ENCODE measurements around the gene PCDHGA10. TPM values are rescaled to one million over a fixed set of nuclear protein-coding genes. Genes with fewer than 3 reads are reported as not detected.
"Not testable (repeated sequence)": the region's sequence is repeated elsewhere in the genome, so short reads cannot be mapped to it uniquely, and the experiment has no call there.

Gene PCDHGA10
- total and polyA plus RNA-seq, 4 donors: 0.89 to 12.9 (median 3.3) TPM

DNA sequence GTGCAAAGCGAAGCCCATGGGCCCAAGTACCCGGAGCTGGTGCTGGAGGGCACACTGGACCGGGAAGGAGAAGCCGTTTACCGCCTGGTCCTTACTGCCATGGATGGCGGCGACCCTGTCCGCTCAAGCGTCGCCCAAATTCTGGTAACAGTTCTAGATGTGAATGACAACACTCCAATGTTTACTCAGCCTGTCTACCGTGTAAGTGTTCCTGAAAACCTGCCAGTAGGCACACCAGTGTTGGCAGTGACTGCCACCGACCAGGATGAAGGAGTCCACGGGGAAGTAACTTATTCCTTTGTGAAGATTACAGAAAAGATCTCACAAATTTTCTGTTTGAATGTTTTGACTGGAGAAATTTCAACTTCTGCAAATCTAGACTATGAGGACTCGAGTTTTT is 38.2 kb upstream of the PCDHGA10 start:
- Histone ChIP-seq H3K9me3 (ENCODE audit: control insufficient read depth in 4 of 4, insufficient read depth in 3 of 4, low read length in 3 of 4) (peaks cover 4 to 62% (median 31%) of the 10 kb centered on the region in 4 donors), H3K36me3 (ENCODE audit: control insufficient read depth in 4 of 4, insufficient read depth in 4 of 4, low read length in 4 of 4) (peaks cover 0 to 9% (median 0%) of the 10 kb centered on the region in 4 donors), H3K27me3 (ENCODE audit: control insufficient read depth in 3 of 3, insufficient read depth in 3 of 3, low read length in 2 of 3) (peaks cover 0 to 3% (median 0%) of the 10 kb centered on the region in 3 donors), H3K4me3 (peak overlapping the region; percentile 5), H3K9ac (ENCODE audit: insufficient read depth in 1 of 2, low read length in 2 of 2) (no peak overlapping the region), H3K4me1 (ENCODE audit: control insufficient read depth in 5 of 5, insufficient read depth in 5 of 5, low read length in 5 of 5) (no peaks in the 10 kb centered on the region), H3K27ac (ENCODE audit: low read depth in 1 of 2, low read length in 1 of 2) (no peak overlapping the region)
- 54 to 64% methylated on average over 14 of the region's 14 CpGs for WGBS, 2 donors
- TF ChIP-seq, protein P1, sequence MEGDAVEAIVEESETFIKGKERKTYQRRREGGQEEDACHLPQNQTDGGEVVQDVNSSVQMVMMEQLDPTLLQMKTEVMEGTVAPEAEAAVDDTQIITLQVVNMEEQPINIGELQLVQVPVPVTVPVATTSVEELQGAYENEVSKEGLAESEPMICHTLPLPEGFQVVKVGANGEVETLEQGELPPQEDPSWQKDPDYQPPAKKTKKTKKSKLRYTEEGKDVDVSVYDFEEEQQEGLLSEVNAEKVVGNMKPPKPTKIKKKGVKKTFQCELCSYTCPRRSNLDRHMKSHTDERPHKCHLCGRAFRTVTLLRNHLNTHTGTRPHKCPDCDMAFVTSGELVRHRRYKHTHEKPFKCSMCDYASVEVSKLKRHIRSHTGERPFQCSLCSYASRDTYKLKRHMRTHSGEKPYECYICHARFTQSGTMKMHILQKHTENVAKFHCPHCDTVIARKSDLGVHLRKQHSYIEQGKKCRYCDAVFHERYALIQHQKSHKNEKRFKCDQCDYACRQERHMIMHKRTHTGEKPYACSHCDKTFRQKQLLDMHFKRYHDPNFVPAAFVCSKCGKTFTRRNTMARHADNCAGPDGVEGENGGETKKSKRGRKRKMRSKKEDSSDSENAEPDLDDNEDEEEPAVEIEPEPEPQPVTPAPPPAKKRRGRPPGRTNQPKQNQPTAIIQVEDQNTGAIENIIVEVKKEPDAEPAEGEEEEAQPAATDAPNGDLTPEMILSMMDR (IDR thresholded peaks at IDR 0.05; ENCODE audit: control extremely low read depth, extremely low read depth): no peak
- ATAC-seq (ENCODE audit: insufficient read depth, low FRiP score): no peak
- no peak for DNase-seq

DNA sequence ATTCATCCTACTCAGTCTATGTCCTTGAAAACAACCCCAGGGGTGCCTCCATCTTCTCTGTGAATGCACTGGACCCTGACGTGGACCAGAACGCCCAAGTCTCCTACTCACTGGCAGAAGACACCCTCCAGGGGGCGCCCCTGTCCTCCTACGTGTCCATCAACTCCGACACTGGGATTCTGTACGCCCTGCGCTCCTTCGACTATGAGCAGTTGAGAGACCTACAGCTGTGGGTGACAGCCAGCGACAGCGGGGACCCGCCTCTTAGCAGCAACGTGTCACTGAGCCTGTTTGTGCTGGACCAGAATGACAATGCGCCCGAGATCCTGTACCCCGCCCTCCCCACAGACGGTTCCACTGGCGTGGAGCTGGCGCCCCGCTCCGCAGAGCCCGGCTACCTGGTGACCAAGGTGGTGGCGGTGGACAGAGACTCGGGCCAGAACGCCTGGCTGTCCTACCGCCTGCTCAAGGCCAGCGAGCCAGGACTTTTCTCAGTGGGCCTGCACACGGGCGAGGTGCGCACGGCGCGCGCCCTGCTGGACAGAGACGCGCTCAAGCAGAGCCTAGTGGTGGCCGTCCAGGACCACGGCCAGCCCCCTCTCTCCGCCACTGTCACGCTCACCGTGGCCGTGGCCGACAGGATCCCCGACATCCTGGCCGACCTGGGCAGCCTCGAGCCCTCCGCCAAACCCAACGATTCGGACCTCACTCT is 37.2 kb upstream of the PCDHGA10 start:
- ATAC-seq (ENCODE audit: insufficient read depth, low FRiP score); H3K4me3 ChIP-seq; H3K36me3 ChIP-seq (ENCODE audit: control insufficient read depth in 4 of 4, insufficient read depth in 4 of 4, low read length in 4 of 4); DNase-seq; H3K27me3 ChIP-seq (ENCODE audit: control insufficient read depth in 3 of 3, insufficient read depth in 3 of 3, low read length in 2 of 3); H3K9ac ChIP-seq (ENCODE audit: insufficient read depth in 1 of 2, low read length in 2 of 2); H3K27ac ChIP-seq (ENCODE audit: low read depth in 1 of 2, low read length in 1 of 2); H3K4me1 ChIP-seq (ENCODE audit: control insufficient read depth in 5 of 5, insufficient read depth in 5 of 5, low read length in 5 of 5): not testable (repeated sequence)
- H3K9me3 ChIP-seq (ENCODE audit: control insufficient read depth in 4 of 4, insufficient read depth in 3 of 4, low read length in 3 of 4): peaks cover 8 to 58% (median 27%) of the 10 kb centered on the region in 4 donors
- WGBS, 2 donors: 44 to 51% methylated on average over 32 to 43 of the region's 48 CpGs

DNA sequence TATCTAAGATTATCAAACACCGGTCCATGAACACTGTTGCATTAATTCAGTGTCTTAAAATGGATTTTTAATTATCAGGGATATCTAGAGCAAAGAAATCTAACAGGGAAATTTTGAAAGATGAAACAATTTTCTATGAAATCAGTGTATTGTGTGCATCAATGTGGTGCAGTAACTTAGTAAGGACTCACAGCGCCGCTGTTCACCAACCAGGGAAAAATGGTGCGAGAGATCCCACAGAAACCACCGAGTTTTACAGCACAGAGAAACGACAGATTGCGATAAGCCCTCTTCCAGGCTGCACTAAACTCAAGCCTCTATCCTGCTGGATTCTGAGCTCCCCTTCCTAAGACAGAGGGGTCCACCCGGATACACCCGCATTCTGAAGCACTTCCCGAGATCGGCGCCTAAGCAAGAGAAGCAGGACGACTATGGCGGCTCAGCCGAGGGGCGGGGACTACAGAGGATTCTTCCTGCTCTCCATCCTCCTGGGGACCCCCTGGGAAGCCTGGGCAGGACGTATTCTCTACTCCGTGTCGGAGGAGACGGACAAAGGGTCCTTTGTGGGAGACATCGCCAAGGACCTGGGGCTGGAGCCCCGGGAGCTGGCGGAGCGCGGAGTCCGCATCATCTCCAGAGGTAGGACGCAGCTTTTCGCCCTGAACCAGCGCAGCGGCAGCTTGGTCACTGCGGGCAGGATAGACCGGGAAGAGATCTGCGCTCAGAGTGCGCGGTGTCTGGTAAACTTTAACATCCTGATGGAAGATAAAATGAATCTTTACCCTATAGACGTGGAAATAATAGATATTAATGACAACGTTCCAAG is 30.1 kb upstream of the PCDHGA10 start, which contains the start of gene PCDHGA7:
Gene PCDHGA7 (plus strand): TSS at position 274 of the 826 bp plus-strand sequence. CDS start 158 bp downstream, at position 432.
- peaks cover 8 to 40% (median 23%) of the 10 kb centered on the region in 4 donors for H3K9me3 ChIP-seq (ENCODE audit: control insufficient read depth in 4 of 4, insufficient read depth in 3 of 4, low read length in 3 of 4)
- DNase-seq (peak in 1 of 3 donors; percentile 6), ATAC-seq (ENCODE audit: insufficient read depth, low FRiP score) (no peak)
- H3K4me3 ChIP-seq: no peak within 1 kb of the TSS
- no peak within 1 kb of the TSS for H3K9ac ChIP-seq (ENCODE audit: insufficient read depth in 1 of 2, low read length in 2 of 2)
- TF ChIP-seq, protein P1 (IDR thresholded peaks at IDR 0.05; ENCODE audit: control extremely low read depth, extremely low read depth): no peak
- WGBS, 2 donors: 14 to 15% methylated on average over 37 of the region's 37 CpGs
- H3K27ac ChIP-seq (ENCODE audit: low read depth in 1 of 2, low read length in 1 of 2): no peak within 1 kb of the TSS
- no peaks in the 10 kb centered on the region for H3K36me3 ChIP-seq (ENCODE audit: control insufficient read depth in 4 of 4, insufficient read depth in 4 of 4, low read length in 4 of 4)
- no peaks in the 10 kb centered on the region for H3K4me1 ChIP-seq (ENCODE audit: control insufficient read depth in 5 of 5, insufficient read depth in 5 of 5, low read length in 5 of 5)
- H3K27me3 ChIP-seq (ENCODE audit: control insufficient read depth in 3 of 3, insufficient read depth in 3 of 3, low read length in 2 of 3): peaks cover 0 to 5% (median 0%) of the 10 kb centered on the region in 3 donors

DNA sequence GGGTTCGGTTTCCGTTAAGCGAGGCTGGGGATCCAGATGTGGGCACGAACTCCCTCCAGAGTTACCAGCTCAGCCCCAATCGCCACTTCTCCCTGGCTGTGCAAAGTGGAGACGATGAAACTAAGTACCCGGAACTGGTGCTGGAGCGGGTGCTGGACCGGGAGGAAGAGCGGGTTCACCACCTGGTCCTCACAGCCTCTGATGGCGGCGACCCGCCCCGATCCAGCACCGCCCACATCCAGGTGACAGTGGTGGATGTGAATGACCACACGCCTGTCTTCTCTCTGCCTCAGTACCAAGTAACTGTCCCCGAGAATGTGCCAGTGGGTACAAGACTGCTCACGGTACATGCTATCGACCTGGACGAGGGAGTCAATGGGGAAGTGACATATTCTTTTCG is 29.4 kb upstream of the PCDHGA10 start:
- Histone ChIP-seq H3K27me3 (ENCODE audit: control insufficient read depth in 3 of 3, insufficient read depth in 3 of 3, low read length in 2 of 3) (peaks cover 0 to 5% (median 0%) of the 10 kb centered on the region in 3 donors), H3K27ac (ENCODE audit: low read depth in 1 of 2, low read length in 1 of 2) (no peak overlapping the region), H3K4me1 (ENCODE audit: control insufficient read depth in 5 of 5, insufficient read depth in 5 of 5, low read length in 5 of 5) (no peaks in the 10 kb centered on the region), H3K9ac (ENCODE audit: insufficient read depth in 1 of 2, low read length in 2 of 2) (no peak overlapping the region), H3K36me3 (ENCODE audit: control insufficient read depth in 4 of 4, insufficient read depth in 4 of 4, low read length in 4 of 4) (peaks cover 0 to 3% (median 0%) of the 10 kb centered on the region in 4 donors), H3K9me3 (ENCODE audit: control insufficient read depth in 4 of 4, insufficient read depth in 3 of 4, low read length in 3 of 4) (peaks cover 8 to 39% (median 23%) of the 10 kb centered on the region in 4 donors), H3K4me3 (no peak overlapping the region)
- 30 to 37% methylated on average over 21 of the region's 21 CpGs for WGBS, 2 donors
- TF ChIP-seq, protein P1 (IDR thresholded peaks at IDR 0.05; ENCODE audit: control extremely low read depth, extremely low read depth): no peak
- ATAC-seq (ENCODE audit: insufficient read depth, low FRiP score): no peak
- no peak for DNase-seq

Data from lung (tissue), 12 donors.